Panc1 (cell line): ENCODE measurements around the gene RAC2. TPM values are rescaled to one million over a fixed set of nuclear protein-coding genes. Genes with fewer than 3 reads are reported as not detected.

Source experiments
- ATAC-seq: fragments of 200-7000 bp; cut with Tn5 transposase; 2 replicates; pipeline ENCODE4 v1.9.1; 2020; ENCODE audit warnings: mild to moderate bottlenecking, moderate library complexity
- BruUV-seq: library from RNA; stranded (reverse); fragments of 400-500 nt; replicated peaks from 2 replicates; lab custom pipeline; 2021; lab: Mats Ljungman, UMichigan
- CTCF ChIA-PET: fragments of 300-600 bp; sonication (Branson Sonifier 250); formaldehyde crosslinking; loops from one replicate; lab custom pipeline; 2022; ENCODE audit warnings: antibody characterized with exemption; lab: Charles Lee
- POLR2A ChIA-PET: fragments of 300-600 bp; sonication (Branson Sonifier 250); formaldehyde crosslinking; loops from one replicate; lab custom pipeline; 2022; ENCODE audit warnings: antibody characterized with exemption; lab: Charles Lee
- DNase-seq: peaks from one replicate; pipeline ENCODE4 v3.0.0-alpha.2; 2010; ENCODE audit warnings: low read depth, low spot score
- H3K27ac ChIP-seq: 2 replicates; pipeline ENCODE4 v1.5.1; 2011; ENCODE audit warnings: mild to moderate bottlenecking, low read length, inconsistent platforms
- H3K27me3 ChIP-seq: fragments of 200-500 bp; sonication (Bioruptor generic); 2 replicates; pipeline ENCODE4 v1.6.0; 2014; ENCODE audit warnings: low read length, inconsistent platforms; ENCODE audit not compliant: control insufficient read depth, insufficient read depth
- H3K36me3 ChIP-seq: fragments of 200-500 bp; sonication (Bioruptor generic); 2 replicates; pipeline ENCODE4 v1.5.1; 2014; ENCODE audit warnings: inconsistent platforms, mild to moderate bottlenecking, low read length, moderate library complexity; ENCODE audit not compliant: control insufficient read depth, insufficient read depth
- H3K4me1 ChIP-seq: 2 replicates; pipeline ENCODE4 v1.5.1; 2011; ENCODE audit warnings: inconsistent platforms, mild to moderate bottlenecking, low read length, moderate library complexity; ENCODE audit not compliant: control insufficient read depth, insufficient read depth
- H3K4me3 ChIP-seq, 2 experiments: 2 replicates each; pipeline ENCODE4 v1.5.1; 2011 to 2012; ENCODE audit warnings: low read depth in 2 of 2, low read length in 2 of 2, mild to moderate bottlenecking in 2 of 2, inconsistent platforms in 1 of 2, moderate library complexity in 1 of 2
- H3K9me3 ChIP-seq: fragments of 200-500 bp; sonication (Bioruptor generic); 2 replicates; pipeline ENCODE4 v1.5.1; 2014; ENCODE audit warnings: low read depth, mild to moderate bottlenecking, inconsistent platforms, low read length, moderate library complexity; ENCODE audit not compliant: control insufficient read depth, insufficient read depth
- POLR2AphosphoS5 ChIP-seq: IDR thresholded peaks from 2 replicates; pipeline ENCODE4 v1.6.1; 2012; ENCODE audit warnings: mild to moderate bottlenecking, low read depth, low read length, moderate library complexity
- SIN3A ChIP-seq: IDR thresholded peaks from 2 replicates; pipeline ENCODE4 v1.6.1; 2012; ENCODE audit warnings: low read depth, mild to moderate bottlenecking, low read length, moderate library complexity, borderline replicate concordance; ENCODE audit not compliant: insufficient read depth
- TCF7L2 ChIP-seq: IDR thresholded peaks from 2 replicates; pipeline ENCODE4 v1.6.1; 2011; ENCODE audit warnings: mild to moderate bottlenecking, low read depth, low read length, inconsistent platforms
- in situ Hi-C: cut with HindIII; loops from 2 replicates; pipeline ENCODE4 v1.10.0; 2016; ENCODE audit warnings: low sequenced_read_pairs, low pct_unique_long_range_greater_than_20kb
- intact Hi-C: fragments of 100-400 bp; cut with micrococcal nuclease; formaldehyde crosslinking; loops from one replicate; pipeline ENCODE4 v1.10.0; 2022; ENCODE audit not compliant: unreplicated experiment
- total RNA-seq: library from RNA; stranded (reverse); gene quantifications from one replicate; pipeline ENCODE4 v1.2.1, GENCODE V29; 2021; ENCODE audit not compliant: unreplicated experiment
- TF ChIP-seq, protein P1 (sequence below): fragments of 450-650 bp; IDR thresholded peaks from 2 replicates; pipeline ENCODE4 v1.5.1; 2017; ENCODE audit warnings: mild to moderate bottlenecking
- TF ChIP-seq, protein P2 (sequence below), 2 experiments: IDR thresholded peaks; 2 replicates each; pipeline ENCODE4 v1.6.1; 2011 to 2012; ENCODE audit warnings: low read depth in 2 of 2, control low read depth in 1 of 2, low read length in 1 of 2, mild to moderate bottlenecking in 1 of 2, moderate library complexity in 1 of 2; ENCODE audit not compliant: insufficient read depth in 1 of 2

The RAC2 gene
- total RNA-seq, 1 experiment from 2014 or later = 1.5 TPM

DNA sequence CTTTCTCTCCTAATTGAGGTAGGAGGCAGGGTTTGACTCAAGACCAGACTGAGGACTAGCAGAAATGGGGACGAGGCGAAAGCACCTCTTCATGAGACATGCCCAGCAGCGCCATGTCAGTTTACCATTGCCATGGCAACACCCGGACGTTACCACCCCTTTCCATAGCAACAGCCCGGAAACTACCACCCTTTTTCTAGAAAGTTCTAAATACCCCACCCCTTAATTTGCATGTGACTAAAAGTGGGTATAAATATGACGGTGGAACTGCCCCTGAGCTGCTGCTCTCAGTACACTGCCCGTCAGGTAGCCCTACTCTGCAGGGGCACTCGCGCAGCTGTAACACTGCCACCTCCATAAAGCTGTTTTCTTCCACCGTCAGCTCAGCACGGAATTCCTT is 5.9 kb upstream of the RAC2 start:
- no peak overlapping the region for H3K4me3 ChIP-seq
- H3K27ac ChIP-seq = no peak overlapping the region
- peaks cover 5% of the 10 kb centered on the region; the same call in 1 of the 2 replicates for H3K4me1 ChIP-seq
- POLR2A ChIA-PET = no interaction called here
- no peak for TF ChIP-seq TCF7L2
- TF ChIP-seq, protein P1, sequence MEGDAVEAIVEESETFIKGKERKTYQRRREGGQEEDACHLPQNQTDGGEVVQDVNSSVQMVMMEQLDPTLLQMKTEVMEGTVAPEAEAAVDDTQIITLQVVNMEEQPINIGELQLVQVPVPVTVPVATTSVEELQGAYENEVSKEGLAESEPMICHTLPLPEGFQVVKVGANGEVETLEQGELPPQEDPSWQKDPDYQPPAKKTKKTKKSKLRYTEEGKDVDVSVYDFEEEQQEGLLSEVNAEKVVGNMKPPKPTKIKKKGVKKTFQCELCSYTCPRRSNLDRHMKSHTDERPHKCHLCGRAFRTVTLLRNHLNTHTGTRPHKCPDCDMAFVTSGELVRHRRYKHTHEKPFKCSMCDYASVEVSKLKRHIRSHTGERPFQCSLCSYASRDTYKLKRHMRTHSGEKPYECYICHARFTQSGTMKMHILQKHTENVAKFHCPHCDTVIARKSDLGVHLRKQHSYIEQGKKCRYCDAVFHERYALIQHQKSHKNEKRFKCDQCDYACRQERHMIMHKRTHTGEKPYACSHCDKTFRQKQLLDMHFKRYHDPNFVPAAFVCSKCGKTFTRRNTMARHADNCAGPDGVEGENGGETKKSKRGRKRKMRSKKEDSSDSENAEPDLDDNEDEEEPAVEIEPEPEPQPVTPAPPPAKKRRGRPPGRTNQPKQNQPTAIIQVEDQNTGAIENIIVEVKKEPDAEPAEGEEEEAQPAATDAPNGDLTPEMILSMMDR = no peak
- no peak for TF ChIP-seq SIN3A
- no peak for TF ChIP-seq POLR2AphosphoS5
- TF ChIP-seq, protein P2, sequence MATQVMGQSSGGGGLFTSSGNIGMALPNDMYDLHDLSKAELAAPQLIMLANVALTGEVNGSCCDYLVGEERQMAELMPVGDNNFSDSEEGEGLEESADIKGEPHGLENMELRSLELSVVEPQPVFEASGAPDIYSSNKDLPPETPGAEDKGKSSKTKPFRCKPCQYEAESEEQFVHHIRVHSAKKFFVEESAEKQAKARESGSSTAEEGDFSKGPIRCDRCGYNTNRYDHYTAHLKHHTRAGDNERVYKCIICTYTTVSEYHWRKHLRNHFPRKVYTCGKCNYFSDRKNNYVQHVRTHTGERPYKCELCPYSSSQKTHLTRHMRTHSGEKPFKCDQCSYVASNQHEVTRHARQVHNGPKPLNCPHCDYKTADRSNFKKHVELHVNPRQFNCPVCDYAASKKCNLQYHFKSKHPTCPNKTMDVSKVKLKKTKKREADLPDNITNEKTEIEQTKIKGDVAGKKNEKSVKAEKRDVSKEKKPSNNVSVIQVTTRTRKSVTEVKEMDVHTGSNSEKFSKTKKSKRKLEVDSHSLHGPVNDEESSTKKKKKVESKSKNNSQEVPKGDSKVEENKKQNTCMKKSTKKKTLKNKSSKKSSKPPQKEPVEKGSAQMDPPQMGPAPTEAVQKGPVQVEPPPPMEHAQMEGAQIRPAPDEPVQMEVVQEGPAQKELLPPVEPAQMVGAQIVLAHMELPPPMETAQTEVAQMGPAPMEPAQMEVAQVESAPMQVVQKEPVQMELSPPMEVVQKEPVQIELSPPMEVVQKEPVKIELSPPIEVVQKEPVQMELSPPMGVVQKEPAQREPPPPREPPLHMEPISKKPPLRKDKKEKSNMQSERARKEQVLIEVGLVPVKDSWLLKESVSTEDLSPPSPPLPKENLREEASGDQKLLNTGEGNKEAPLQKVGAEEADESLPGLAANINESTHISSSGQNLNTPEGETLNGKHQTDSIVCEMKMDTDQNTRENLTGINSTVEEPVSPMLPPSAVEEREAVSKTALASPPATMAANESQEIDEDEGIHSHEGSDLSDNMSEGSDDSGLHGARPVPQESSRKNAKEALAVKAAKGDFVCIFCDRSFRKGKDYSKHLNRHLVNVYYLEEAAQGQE (IDR thresholded peaks at IDR 0.05; ENCODE audit: insufficient read depth in 1 of 2, low read depth in 2 of 2, low read length in 1 of 2) = no peak
- in situ Hi-C loops = no loop called here
- no peaks in the 10 kb centered on the region for H3K9me3 ChIP-seq
- intact Hi-C loops = no loop called here
- no peak for DNase-seq
- no peak for ATAC-seq
- CTCF ChIA-PET = no interaction called here
- BruUV-seq = no TSS peak
- H3K36me3 ChIP-seq = no peaks in the 10 kb centered on the region
- H3K27me3 ChIP-seq = no peaks in the 10 kb centered on the region

DNA sequence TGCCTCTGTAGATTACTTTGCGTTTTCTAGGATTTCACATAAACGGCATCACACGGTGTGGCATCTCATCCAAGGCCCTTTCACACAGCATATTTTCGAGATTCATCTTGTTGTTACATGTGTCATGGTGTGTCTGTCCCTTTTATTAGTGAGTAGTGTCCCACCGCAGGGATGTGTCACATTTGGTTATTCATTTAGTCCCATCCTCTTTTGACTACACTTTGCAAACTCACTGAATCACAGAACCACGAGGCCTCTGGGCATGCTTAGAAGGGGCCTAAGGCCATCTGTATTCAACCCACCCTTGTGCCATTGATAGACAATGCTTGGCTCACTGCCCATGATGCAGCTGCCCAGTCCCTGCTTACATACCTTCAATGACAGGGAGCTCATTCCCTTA is 4.2 kb upstream of the RAC2 start:
- intact Hi-C loops = no loop called here
- in situ Hi-C loops = no loop called here
- 0 out of 2 replicates have a peak, but pooled peaks cover 2% of the 10 kb centered on the region for H3K36me3 ChIP-seq
- H3K9me3 ChIP-seq = no peaks in the 10 kb centered on the region
- no peak overlapping the region for H3K4me3 ChIP-seq
- no peaks in the 10 kb centered on the region for H3K4me1 ChIP-seq
- TF ChIP-seq, protein P1 = no peak
- TF ChIP-seq POLR2AphosphoS5 = no peak
- TF ChIP-seq, protein P2 (IDR thresholded peaks at IDR 0.05; ENCODE audit: insufficient read depth in 1 of 2, low read depth in 2 of 2, low read length in 1 of 2) = no peak
- TF ChIP-seq TCF7L2 = no peak
- no peak for TF ChIP-seq SIN3A
- no peak for ATAC-seq
- no TSS peak for BruUV-seq
- ChIA-PET POLR2A (no interaction called here), CTCF (no interaction called here)
- H3K27ac ChIP-seq = no peak overlapping the region
- DNase-seq = no peak
- no peaks in the 10 kb centered on the region for H3K27me3 ChIP-seq
